GM12878 (cell line): ENCODE measurements around the gene PIK3R4. TPM values are rescaled to one million over a fixed set of nuclear protein-coding genes. Genes with fewer than 3 reads are reported as not detected.

ENCODE experiments used
- BMI1 ChIP-seq: fragments of 450-650 bp; IDR thresholded peaks from 2 replicates; pipeline ENCODE4 v1.6.1; 2016; ENCODE audit warnings: mild to moderate bottlenecking, moderate library complexity, borderline replicate concordance
- CTCF ChIP-seq, 3 experiments: IDR thresholded peaks in 2 of 3; conservative IDR thresholded peaks in 1 of 3; 2 replicates each; pipeline ENCODE4 v1.5.1; 2011; ENCODE audit warnings: low read depth in 3 of 3, low read length in 3 of 3, mild to moderate bottlenecking in 3 of 3, control low read depth in 2 of 3, moderate library complexity in 2 of 3, inconsistent platforms in 1 of 3, mixed read lengths in 1 of 3; ENCODE audit not compliant: control insufficient read depth in 2 of 3, insufficient read depth in 1 of 3; ENCODE audit errors: extremely low read depth in 1 of 3
- FOXK2 ChIP-seq: fragments of 450-650 bp; IDR thresholded peaks from 2 replicates; pipeline ENCODE4 v1.6.1; 2017; ENCODE audit warnings: mild to moderate bottlenecking, moderate library complexity
- MLLT1 ChIP-seq: fragments of 450-650 bp; IDR thresholded peaks from 2 replicates; pipeline ENCODE4 v1.6.1; 2016; ENCODE audit warnings: mild to moderate bottlenecking
- NKRF ChIP-seq: fragments of 450-650 bp; conservative IDR thresholded peaks from 2 replicates; pipeline ENCODE4 v1.6.1; 2017; ENCODE audit warnings: mild to moderate bottlenecking, moderate library complexity
- SMAD5 ChIP-seq: IDR thresholded peaks from 2 replicates; pipeline ENCODE4 v1.6.1; 2016; ENCODE audit warnings: antibody characterized with exemption, low read depth
- SMC3 ChIP-seq: IDR thresholded peaks from 2 replicates; pipeline ENCODE4 v1.6.1; 2011; ENCODE audit warnings: low read length, improper control_type of control experiment, borderline replicate concordance
- STAT3 ChIP-seq: IDR thresholded peaks from 2 replicates; pipeline ENCODE4 v1.6.1; 2011; ENCODE audit warnings: low read depth, low read length, improper control_type of control experiment
- WRNIP1 ChIP-seq: IDR thresholded peaks from 2 replicates; pipeline ENCODE4 v1.6.1; 2011; ENCODE audit warnings: low read depth, low read length, improper control_type of control experiment, borderline replicate concordance
- polyA plus RNA-seq, 11 experiments: library from polyadenylated mRNA; depleted of rRNA in 4 of 11; unstranded in 6 of 11; stranded (reverse) in 5 of 11; fragments of >200 nt; fragmentation: Nextera tagmentation in 4 of 11; fragmentation: Illumina TruSeq in 1 of 11; extraction: Ambion mirVana in 4 of 11; extraction: Trizol in 1 of 11; gene quantifications; 1 replicate in 1 of 11; 2 replicates in 10 of 11; pipeline versions ENCODE4 v1.2.1 to v1.2.3, GENCODE V29; 2011 to 2016; ENCODE audit warnings: inconsistent platforms in 2 of 11, missing spikeins in 2 of 11, low read depth in 1 of 11
- total RNA-seq, 4 experiments: library from RNA; depleted of rRNA in 3 of 4; stranded (reverse); fragments of >200 nt in 3 of 4; fragmentation: Illumina TruSeq in 1 of 4; extraction: Trizol in 1 of 4; gene quantifications; 2 replicates each; pipeline versions ENCODE4 v1.2.1 to v1.2.3, GENCODE V29; 2013 to 2021

PIK3R4 gene
- total and polyA plus RNA-seq, 10 of the 15 experiments (the other 5 are each of a cell fraction or from before 2014, with no cell fraction given): 22.6 to 50.2 (median 31.1) TPM

- TF ChIP-seq NKRF (no peak), SMC3 (no peak), BMI1 (no peak), STAT3 (no peak), CTCF (IDR thresholded peaks at IDR 0.05 in 2 of 3, conservative IDR thresholded peaks at IDR 0.05 in 1 of 3; ENCODE audit: control insufficient read depth in 2 of 3, extremely low read depth in 1 of 3, insufficient read depth in 1 of 3, low read depth in 3 of 3, low read length in 3 of 3) (no peak), FOXK2 (no peak), MLLT1 (no peak), WRNIP1 (no peak), SMAD5 (no peak)
- TF ChIP-seq, all 136 proteins: peak for 0
Observed at GRCh38 chr3:130795396-130795795, 48.8 kb upstream of the PIK3R4 start (continued).
